ENCODE results near the gene RPN1.
"Not testable (repeated sequence)": the region's sequence is repeated elsewhere in the genome, so short reads cannot be mapped to it uniquely, and the experiment has no call there.

Gene RPN1

GRCh38 chr3:128653383-128653992 is 2.9 kb upstream of the RPN1 start:
- not testable (repeated sequence) for H3K4me3 ChIP-seq (ENCODE audit: insufficient read depth, low read depth, low read length, poor library complexity, severe bottlenecking); H3K36me3 ChIP-seq (ENCODE audit: control insufficient read depth, insufficient read depth, low read length); H3K27me3 ChIP-seq (replicated peaks; ENCODE audit: control insufficient read depth, insufficient read depth, low read length, poor library complexity, severe bottlenecking); H3K9me3 ChIP-seq (ENCODE audit: control insufficient read depth, low read length); H3K4me1 ChIP-seq (ENCODE audit: control insufficient read depth, insufficient read depth, low read length, poor library complexity, severe bottlenecking); H3K27ac ChIP-seq (ENCODE audit: insufficient read depth, low read length, poor library complexity, severe bottlenecking)
- peak; percentile 2 to 10 (median 7) for DNase-seq

GRCh38 chr3:128648940-128649663 is 1.5 kb downstream of the RPN1 start:
- peak overlapping the region; percentile 95 for H3K27ac ChIP-seq (ENCODE audit: insufficient read depth, low read length, poor library complexity, severe bottlenecking)
- H3K27me3 ChIP-seq (replicated peaks; ENCODE audit: control insufficient read depth, insufficient read depth, low read length, poor library complexity, severe bottlenecking), result no peaks in the 10 kb centered on the region
- H3K9me3 ChIP-seq (ENCODE audit: control insufficient read depth, low read length), result no peaks in the 10 kb centered on the region
- peaks cover 13% of the 10 kb centered on the region for H3K4me1 ChIP-seq (ENCODE audit: control insufficient read depth, insufficient read depth, low read length, poor library complexity, severe bottlenecking)
- H3K4me3 ChIP-seq (ENCODE audit: insufficient read depth, low read depth, low read length, poor library complexity, severe bottlenecking), result peak overlapping the region; percentile 96
- no peak for DNase-seq
- peaks cover 9% of the 10 kb centered on the region for H3K36me3 ChIP-seq (ENCODE audit: control insufficient read depth, insufficient read depth, low read length)

GRCh38 chr3:128648402-128648801 is 2.2 kb downstream of the RPN1 start:
- H3K36me3 ChIP-seq (ENCODE audit: control insufficient read depth, insufficient read depth, low read length), result peaks cover 16% of the 10 kb centered on the region
- no peak for DNase-seq
- H3K27me3 ChIP-seq (replicated peaks; ENCODE audit: control insufficient read depth, insufficient read depth, low read length, poor library complexity, severe bottlenecking), result no peaks in the 10 kb centered on the region
- no peak overlapping the region for H3K4me3 ChIP-seq (ENCODE audit: insufficient read depth, low read depth, low read length, poor library complexity, severe bottlenecking)
- H3K27ac ChIP-seq (ENCODE audit: insufficient read depth, low read length, poor library complexity, severe bottlenecking), result no peak overlapping the region
- H3K9me3 ChIP-seq (ENCODE audit: control insufficient read depth, low read length), result no peaks in the 10 kb centered on the region
- H3K4me1 ChIP-seq (ENCODE audit: control insufficient read depth, insufficient read depth, low read length, poor library complexity, severe bottlenecking), result peaks cover 13% of the 10 kb centered on the region

DNA sequence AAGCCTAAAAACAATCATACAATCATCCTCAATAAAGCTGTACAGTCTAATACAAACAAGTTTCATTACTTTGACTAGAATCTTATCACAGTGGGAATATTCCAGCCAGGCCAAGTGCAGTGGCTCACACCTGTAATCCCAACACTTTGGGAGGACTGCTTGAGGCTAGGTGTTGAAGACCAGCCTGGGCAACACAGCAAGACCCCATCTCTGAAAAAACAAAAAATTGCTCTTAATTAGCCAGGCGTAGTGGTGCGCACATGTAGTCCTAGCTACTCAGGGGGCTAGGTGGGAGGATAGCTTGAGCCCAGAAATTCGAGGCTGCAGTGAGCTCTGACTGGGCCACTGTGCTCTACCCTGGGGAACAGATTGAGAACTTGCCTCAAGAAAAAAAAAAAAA is 3.3 kb downstream of the RPN1 start:
- no peaks in the 10 kb centered on the region for H3K27me3 ChIP-seq (replicated peaks; ENCODE audit: control insufficient read depth, insufficient read depth, low read length, poor library complexity, severe bottlenecking)
- H3K4me1 ChIP-seq (ENCODE audit: control insufficient read depth, insufficient read depth, low read length, poor library complexity, severe bottlenecking), result peaks cover 13% of the 10 kb centered on the region
- no peaks in the 10 kb centered on the region for H3K9me3 ChIP-seq (ENCODE audit: control insufficient read depth, low read length)
- peaks cover 17% of the 10 kb centered on the region for H3K36me3 ChIP-seq (ENCODE audit: control insufficient read depth, insufficient read depth, low read length)
- no peak overlapping the region for H3K27ac ChIP-seq (ENCODE audit: insufficient read depth, low read length, poor library complexity, severe bottlenecking)
- no peak overlapping the region for H3K4me3 ChIP-seq (ENCODE audit: insufficient read depth, low read depth, low read length, poor library complexity, severe bottlenecking)
- DNase-seq, result no peak

GRCh38 chr3:128634075-128634611 is 16.5 kb downstream of the RPN1 start:
- Histone ChIP-seq H3K27ac (ENCODE audit: insufficient read depth, low read length, poor library complexity, severe bottlenecking) (no peak overlapping the region), H3K4me1 (ENCODE audit: control insufficient read depth, insufficient read depth, low read length, poor library complexity, severe bottlenecking) (no peaks in the 10 kb centered on the region), H3K4me3 (ENCODE audit: insufficient read depth, low read depth, low read length, poor library complexity, severe bottlenecking) (no peak overlapping the region), H3K36me3 (ENCODE audit: control insufficient read depth, insufficient read depth, low read length) (peaks cover 61% of the 10 kb centered on the region), H3K27me3 (replicated peaks; ENCODE audit: control insufficient read depth, insufficient read depth, low read length, poor library complexity, severe bottlenecking) (no peaks in the 10 kb centered on the region), H3K9me3 (ENCODE audit: control insufficient read depth, low read length) (no peaks in the 10 kb centered on the region)
- DNase-seq, result no peak

GRCh38 chr3:128632301-128632700 is 18.3 kb downstream of the RPN1 start:
- DNase-seq, result no peak
- no peaks in the 10 kb centered on the region for H3K27me3 ChIP-seq (replicated peaks; ENCODE audit: control insufficient read depth, insufficient read depth, low read length, poor library complexity, severe bottlenecking)
- no peaks in the 10 kb centered on the region for H3K9me3 ChIP-seq (ENCODE audit: control insufficient read depth, low read length)
- H3K36me3 ChIP-seq (ENCODE audit: control insufficient read depth, insufficient read depth, low read length), result peaks cover 60% of the 10 kb centered on the region
- H3K27ac ChIP-seq (ENCODE audit: insufficient read depth, low read length, poor library complexity, severe bottlenecking), result no peak overlapping the region
- no peak overlapping the region for H3K4me3 ChIP-seq (ENCODE audit: insufficient read depth, low read depth, low read length, poor library complexity, severe bottlenecking)
- H3K4me1 ChIP-seq (ENCODE audit: control insufficient read depth, insufficient read depth, low read length, poor library complexity, severe bottlenecking), result no peaks in the 10 kb centered on the region

GRCh38 chr3:128629936-128630335 is 20.7 kb downstream of the RPN1 start:
- Histone ChIP-seq H3K9me3 (ENCODE audit: control insufficient read depth, low read length) (no peaks in the 10 kb centered on the region), H3K4me1 (ENCODE audit: control insufficient read depth, insufficient read depth, low read length, poor library complexity, severe bottlenecking) (no peaks in the 10 kb centered on the region), H3K27me3 (replicated peaks; ENCODE audit: control insufficient read depth, insufficient read depth, low read length, poor library complexity, severe bottlenecking) (no peaks in the 10 kb centered on the region), H3K36me3 (ENCODE audit: control insufficient read depth, insufficient read depth, low read length) (peaks cover 71% of the 10 kb centered on the region), H3K27ac (ENCODE audit: insufficient read depth, low read length, poor library complexity, severe bottlenecking) (no peak overlapping the region), H3K4me3 (ENCODE audit: insufficient read depth, low read depth, low read length, poor library complexity, severe bottlenecking) (no peak overlapping the region)
- DNase-seq, result no peak

DNA sequence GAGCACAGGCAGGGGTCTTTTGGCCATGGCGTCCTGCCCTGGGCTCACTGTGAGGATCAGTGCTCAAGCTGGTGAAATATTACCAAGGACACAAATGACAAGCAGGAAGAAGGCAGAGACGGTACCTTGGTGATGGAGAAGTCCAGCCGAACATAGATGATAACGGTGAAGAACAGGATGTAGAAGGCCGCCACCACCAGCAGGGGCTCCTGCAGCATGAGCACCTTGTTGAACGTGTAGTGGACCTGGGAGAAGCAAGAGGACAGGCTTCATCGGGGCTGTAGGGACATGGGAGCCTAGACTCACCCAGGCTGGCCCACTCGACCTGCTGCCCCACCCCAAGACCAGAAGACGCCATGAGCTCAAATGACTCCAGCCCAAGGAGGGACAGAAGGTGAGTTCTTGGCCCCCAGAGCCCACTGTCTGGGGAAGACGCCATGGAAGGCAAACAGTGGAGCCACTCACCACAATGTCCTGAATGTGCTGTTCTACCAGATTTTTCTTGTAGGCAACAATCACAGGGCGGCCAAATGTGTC is 25.1 kb downstream of the RPN1 start:
- no peak for DNase-seq
- Histone ChIP-seq H3K9me3 (ENCODE audit: control insufficient read depth, low read length) (no peaks in the 10 kb centered on the region), H3K27me3 (replicated peaks; ENCODE audit: control insufficient read depth, insufficient read depth, low read length, poor library complexity, severe bottlenecking) (no peaks in the 10 kb centered on the region), H3K4me3 (ENCODE audit: insufficient read depth, low read depth, low read length, poor library complexity, severe bottlenecking) (no peak overlapping the region), H3K4me1 (ENCODE audit: control insufficient read depth, insufficient read depth, low read length, poor library complexity, severe bottlenecking) (no peaks in the 10 kb centered on the region), H3K36me3 (ENCODE audit: control insufficient read depth, insufficient read depth, low read length) (peaks cover 78% of the 10 kb centered on the region), H3K27ac (ENCODE audit: insufficient read depth, low read length, poor library complexity, severe bottlenecking) (no peak overlapping the region)

- H3K4me3 ChIP-seq (ENCODE audit: insufficient read depth, low read depth, low read length, poor library complexity, severe bottlenecking), result no peak overlapping the region
These were observed 26.0 kb downstream of the RPN1 start for GRCh38 chr3:128624526-128625138.

DNA sequence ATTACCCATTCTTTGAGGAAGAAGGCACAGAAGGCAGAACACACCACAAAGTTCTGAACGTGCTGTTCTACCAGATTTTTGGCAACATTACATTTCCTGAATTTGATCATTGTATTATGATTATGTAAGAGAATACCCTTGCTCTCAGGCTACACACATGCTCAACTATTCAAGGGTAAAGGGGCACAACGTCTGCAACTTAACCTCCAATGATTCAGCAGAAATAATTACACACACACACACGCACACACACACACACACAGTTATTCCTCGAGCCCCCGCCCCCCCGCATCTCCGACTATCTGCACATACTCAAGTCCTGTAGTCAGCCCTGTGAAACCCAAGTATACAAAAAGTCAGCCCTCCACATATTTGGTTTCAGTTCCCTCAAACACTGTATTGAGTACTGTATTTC is 26.8 kb downstream of the RPN1 start:
- Histone ChIP-seq H3K4me3 (ENCODE audit: insufficient read depth, low read depth, low read length, poor library complexity, severe bottlenecking) (no peak overlapping the region), H3K9me3 (ENCODE audit: control insufficient read depth, low read length) (no peaks in the 10 kb centered on the region), H3K27me3 (replicated peaks; ENCODE audit: control insufficient read depth, insufficient read depth, low read length, poor library complexity, severe bottlenecking) (no peaks in the 10 kb centered on the region), H3K27ac (ENCODE audit: insufficient read depth, low read length, poor library complexity, severe bottlenecking) (no peak overlapping the region), H3K36me3 (ENCODE audit: control insufficient read depth, insufficient read depth, low read length) (peaks cover 71% of the 10 kb centered on the region), H3K4me1 (ENCODE audit: control insufficient read depth, insufficient read depth, low read length, poor library complexity, severe bottlenecking) (peaks cover under 1% of the 10 kb centered on the region)
- DNase-seq, result no peak

More at GRCh38 chr3:128624526-128625138, 26.0 kb downstream of the RPN1 start:
- H3K27me3 ChIP-seq (replicated peaks; ENCODE audit: control insufficient read depth, insufficient read depth, low read length, poor library complexity, severe bottlenecking), result no peaks in the 10 kb centered on the region
- no peaks in the 10 kb centered on the region for H3K9me3 ChIP-seq (ENCODE audit: control insufficient read depth, low read length)
- H3K4me1 ChIP-seq (ENCODE audit: control insufficient read depth, insufficient read depth, low read length, poor library complexity, severe bottlenecking), result no peaks in the 10 kb centered on the region
- DNase-seq, result no peak
- peaks cover 74% of the 10 kb centered on the region for H3K36me3 ChIP-seq (ENCODE audit: control insufficient read depth, insufficient read depth, low read length)
- no peak overlapping the region for H3K27ac ChIP-seq (ENCODE audit: insufficient read depth, low read length, poor library complexity, severe bottlenecking)
